ENCODE measurements around the gene KCNMA1.

KCNMA1 gene

DNA sequence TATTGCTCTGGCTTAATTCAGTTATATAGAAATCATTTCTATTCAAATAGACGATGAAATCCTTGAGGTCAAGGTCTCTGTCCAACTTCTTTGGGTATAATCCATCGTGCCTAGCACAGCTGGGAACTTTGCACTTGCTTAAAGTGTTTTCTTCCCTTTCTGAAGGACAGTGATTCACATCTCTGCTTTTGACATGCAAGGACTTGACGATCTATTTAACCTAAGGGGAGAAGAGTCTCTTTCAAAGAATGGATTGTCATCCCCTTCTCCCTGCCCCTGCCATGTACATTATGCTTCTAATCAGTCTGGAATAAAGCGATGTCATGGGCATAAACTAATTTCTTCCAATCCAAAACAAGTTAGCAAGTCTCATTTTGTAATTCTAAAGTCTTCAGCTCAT lies 488.6 kb downstream of the KCNMA1 start:
- no peaks in the 10 kb centered on the region for H3K36me3 ChIP-seq (ENCODE audit: insufficient read depth, low read length)
- H3K9me3 ChIP-seq (replicated peaks; ENCODE audit: low read length): no peaks in the 10 kb centered on the region
- H3K4me1 ChIP-seq (ENCODE audit: control insufficient read depth, insufficient read depth, low read length): peaks cover 23% of the 10 kb centered on the region
- no peak overlapping the region for H3K9ac ChIP-seq (ENCODE audit: low read depth, low read length)
- H3K4me2 ChIP-seq (ENCODE audit: low read length): no peak overlapping the region
- H3K27me3 ChIP-seq (ENCODE audit: control insufficient read depth, insufficient read depth, low read length): no peaks in the 10 kb centered on the region
- no peak overlapping the region for H3K4me3 ChIP-seq (ENCODE audit: low read length)

DNA sequence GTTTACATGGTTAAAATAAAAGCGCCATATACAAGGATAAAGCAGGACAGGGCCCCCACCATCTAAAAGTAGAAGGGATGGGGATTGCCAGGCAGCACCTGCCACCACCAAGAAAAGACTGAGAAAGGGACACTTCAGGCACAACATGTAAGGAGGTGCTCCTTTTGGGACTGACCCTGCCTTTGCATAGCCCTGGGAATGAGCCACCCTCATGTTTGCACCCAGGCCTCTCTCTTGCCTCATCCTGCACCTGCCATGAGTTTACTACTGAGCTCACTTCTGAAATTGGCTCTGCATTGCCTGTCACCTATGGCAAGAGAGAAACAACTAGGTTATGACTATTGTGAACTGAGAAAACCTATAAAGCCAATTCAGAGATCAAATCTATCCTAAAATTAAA lies 489.7 kb downstream of the KCNMA1 start:
- no peaks in the 10 kb centered on the region for H3K9me3 ChIP-seq (replicated peaks; ENCODE audit: low read length)
- no peaks in the 10 kb centered on the region for H3K36me3 ChIP-seq (ENCODE audit: insufficient read depth, low read length)
- H3K4me1 ChIP-seq (ENCODE audit: control insufficient read depth, insufficient read depth, low read length): peaks cover 23% of the 10 kb centered on the region
- no peak overlapping the region for H3K4me3 ChIP-seq (ENCODE audit: low read length)
- H3K9ac ChIP-seq (ENCODE audit: low read depth, low read length): no peak overlapping the region
- H3K27me3 ChIP-seq (ENCODE audit: control insufficient read depth, insufficient read depth, low read length): no peaks in the 10 kb centered on the region
- H3K4me2 ChIP-seq (ENCODE audit: low read length): no peak overlapping the region

DNA sequence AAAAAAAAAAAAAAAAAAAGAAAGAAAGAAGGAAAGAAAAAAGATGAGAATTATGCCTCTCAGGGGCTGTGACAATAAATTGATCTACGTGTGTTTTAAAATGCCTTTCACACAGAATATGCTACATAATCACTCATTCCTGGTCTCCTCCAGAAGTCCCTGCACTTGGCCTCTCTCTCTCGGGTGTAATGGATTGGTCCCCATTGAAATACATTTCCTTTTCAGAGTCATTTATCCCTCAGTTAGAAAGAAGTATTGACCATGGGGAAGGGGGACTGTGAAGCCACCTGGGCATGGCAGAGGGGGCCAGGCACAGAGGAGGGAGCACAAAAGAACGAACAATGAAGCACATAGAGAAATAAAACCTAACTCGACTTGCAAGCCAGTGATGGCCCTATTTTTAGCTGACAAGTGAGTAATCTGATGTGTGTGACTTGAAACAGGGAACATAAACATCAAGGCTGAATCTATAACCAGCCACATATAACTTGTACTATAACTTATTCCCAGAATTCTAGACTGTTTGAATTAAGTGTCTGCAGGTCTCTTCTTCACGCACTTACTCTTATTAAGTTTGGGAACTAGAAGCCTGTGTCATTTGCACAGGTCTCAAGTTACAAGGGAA lies 490.8 kb downstream of the KCNMA1 start:
- H3K9me3 ChIP-seq (replicated peaks; ENCODE audit: low read length): no peaks in the 10 kb centered on the region
- H3K4me3 ChIP-seq (ENCODE audit: low read length): no peak overlapping the region
- H3K27me3 ChIP-seq (ENCODE audit: control insufficient read depth, insufficient read depth, low read length): no peaks in the 10 kb centered on the region
- peaks cover 23% of the 10 kb centered on the region for H3K4me1 ChIP-seq (ENCODE audit: control insufficient read depth, insufficient read depth, low read length)
- no peaks in the 10 kb centered on the region for H3K36me3 ChIP-seq (ENCODE audit: insufficient read depth, low read length)
- no peak overlapping the region for H3K9ac ChIP-seq (ENCODE audit: low read depth, low read length)
- no peak overlapping the region for H3K4me2 ChIP-seq (ENCODE audit: low read length)

DNA sequence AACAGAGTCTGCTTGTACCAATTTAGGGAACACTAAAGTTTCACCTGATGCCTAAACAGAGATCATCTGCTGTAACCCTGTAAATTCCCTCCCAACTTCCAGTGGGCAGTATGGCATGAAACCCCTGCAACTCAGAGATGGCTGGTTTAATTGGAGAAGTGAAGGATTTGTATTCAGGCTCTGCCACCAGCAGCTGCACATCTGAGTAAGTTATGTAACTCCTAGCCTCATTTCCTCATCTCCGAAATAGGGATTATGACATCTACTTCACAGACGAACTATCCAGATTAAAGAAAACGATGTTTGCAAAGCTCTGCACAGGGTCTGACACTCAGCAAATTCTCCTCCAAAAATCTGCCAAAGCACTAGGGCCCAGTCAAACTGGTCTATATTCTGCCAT lies 493.0 kb downstream of the KCNMA1 start:
- Histone ChIP-seq H3K4me2 (ENCODE audit: low read length) (no peak overlapping the region), H3K4me3 (ENCODE audit: low read length) (no peak overlapping the region), H3K9me3 (replicated peaks; ENCODE audit: low read length) (no peaks in the 10 kb centered on the region), H3K36me3 (ENCODE audit: insufficient read depth, low read length) (no peaks in the 10 kb centered on the region), H3K9ac (ENCODE audit: low read depth, low read length) (no peak overlapping the region), H3K27me3 (ENCODE audit: control insufficient read depth, insufficient read depth, low read length) (no peaks in the 10 kb centered on the region), H3K4me1 (ENCODE audit: control insufficient read depth, insufficient read depth, low read length) (peaks cover 12% of the 10 kb centered on the region)

DNA sequence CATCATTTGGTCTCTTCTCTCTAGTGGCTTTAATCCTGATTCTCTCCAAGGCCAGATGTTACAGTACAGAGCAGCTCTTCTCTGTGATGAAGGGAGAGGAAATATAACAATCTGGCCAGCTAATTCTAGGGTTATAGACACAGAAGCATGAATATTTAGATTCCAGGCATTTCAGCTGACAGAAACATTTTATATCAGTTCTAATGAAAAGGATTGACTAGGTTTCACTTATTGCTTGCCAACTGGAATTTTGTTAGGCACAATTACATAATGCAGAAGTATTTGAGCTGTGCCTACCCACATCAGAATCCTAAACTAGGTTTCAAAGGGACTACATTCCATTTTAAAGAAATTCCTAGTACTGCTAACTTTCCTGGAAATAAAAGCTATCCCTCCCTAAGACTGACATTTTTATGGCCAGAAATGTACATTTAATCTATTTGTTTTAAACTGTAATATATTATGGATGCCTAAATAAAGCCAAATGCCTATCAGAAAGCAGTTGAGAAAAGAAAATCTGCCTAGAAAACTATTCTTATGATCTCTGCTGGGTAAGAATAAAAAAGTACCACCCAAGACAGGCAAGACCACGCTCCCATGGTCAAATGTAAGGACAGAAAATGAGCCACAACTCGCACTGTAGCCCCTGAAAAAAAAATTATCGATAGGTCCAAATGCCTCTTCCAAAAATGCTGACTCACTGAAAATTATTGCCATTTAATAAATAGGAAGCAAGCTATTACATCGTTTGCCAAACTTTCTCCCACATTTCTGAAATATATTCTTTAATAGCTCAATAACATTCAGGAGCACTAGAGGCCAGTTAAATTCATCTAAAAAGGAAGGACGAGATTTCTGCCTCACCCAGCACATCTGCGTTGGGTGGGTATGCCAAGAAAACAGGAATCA lies 498.1 kb downstream of the KCNMA1 start:
- H3K9ac ChIP-seq (ENCODE audit: low read depth, low read length): no peak overlapping the region
- H3K36me3 ChIP-seq (ENCODE audit: insufficient read depth, low read length): no peaks in the 10 kb centered on the region
- no peaks in the 10 kb centered on the region for H3K9me3 ChIP-seq (replicated peaks; ENCODE audit: low read length)
- H3K4me1 ChIP-seq (ENCODE audit: control insufficient read depth, insufficient read depth, low read length): no peaks in the 10 kb centered on the region
- no peak overlapping the region for H3K4me3 ChIP-seq (ENCODE audit: low read length)
- H3K4me2 ChIP-seq (ENCODE audit: low read length): no peak overlapping the region
- H3K27me3 ChIP-seq (ENCODE audit: control insufficient read depth, insufficient read depth, low read length): no peaks in the 10 kb centered on the region

DNA sequence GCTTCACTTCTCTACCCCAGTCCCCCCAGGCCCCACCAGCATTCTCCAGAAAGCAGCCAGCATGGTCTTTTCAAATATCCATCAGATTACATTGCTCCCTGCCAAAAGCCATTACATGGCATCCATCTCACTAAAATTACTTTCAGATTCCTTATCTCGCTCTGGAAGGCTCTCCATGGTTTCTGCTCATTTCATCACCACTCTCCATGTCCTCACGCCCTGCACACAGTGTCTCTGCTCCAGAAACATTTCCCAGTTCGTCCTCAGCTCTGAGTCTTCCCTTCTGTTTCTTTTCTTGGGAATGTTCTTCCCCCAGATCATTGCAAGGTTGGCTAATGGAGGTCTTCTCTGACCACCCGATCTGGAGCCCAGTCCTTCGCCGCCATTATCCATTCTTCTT lies 499.1 kb downstream of the KCNMA1 start:
- Histone ChIP-seq H3K36me3 (ENCODE audit: insufficient read depth, low read length) (no peaks in the 10 kb centered on the region), H3K9ac (ENCODE audit: low read depth, low read length) (no peak overlapping the region), H3K4me3 (ENCODE audit: low read length) (no peak overlapping the region), H3K27me3 (ENCODE audit: control insufficient read depth, insufficient read depth, low read length) (no peaks in the 10 kb centered on the region), H3K9me3 (replicated peaks; ENCODE audit: low read length) (no peaks in the 10 kb centered on the region), H3K4me1 (ENCODE audit: control insufficient read depth, insufficient read depth, low read length) (no peaks in the 10 kb centered on the region), H3K4me2 (ENCODE audit: low read length) (no peak overlapping the region)

DNA sequence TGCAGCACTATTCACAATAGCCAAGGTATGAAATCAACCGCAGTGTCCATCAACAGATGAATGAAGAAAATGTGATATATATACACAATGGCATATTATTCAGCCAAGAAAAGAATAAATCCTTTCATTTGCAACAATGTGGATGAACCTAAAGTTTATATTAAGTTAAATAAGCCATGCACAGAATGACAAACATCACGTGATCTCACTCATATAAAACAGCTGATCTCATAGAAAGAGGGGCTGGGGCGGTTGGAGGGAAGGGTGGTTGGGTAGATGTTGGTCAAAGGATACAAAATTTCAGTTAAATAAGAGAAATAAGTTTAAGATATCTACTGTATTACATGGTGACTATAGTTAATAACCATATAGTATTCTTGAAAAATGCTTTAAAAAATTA lies 502.1 kb downstream of the KCNMA1 start:
- Histone ChIP-seq H3K9me3 (replicated peaks; ENCODE audit: low read length) (no peaks in the 10 kb centered on the region), H3K4me1 (ENCODE audit: control insufficient read depth, insufficient read depth, low read length) (peaks cover 6% of the 10 kb centered on the region), H3K9ac (ENCODE audit: low read depth, low read length) (no peak overlapping the region), H3K27me3 (ENCODE audit: control insufficient read depth, insufficient read depth, low read length) (no peaks in the 10 kb centered on the region), H3K4me2 (ENCODE audit: low read length) (no peak overlapping the region), H3K36me3 (ENCODE audit: insufficient read depth, low read length) (no peaks in the 10 kb centered on the region), H3K4me3 (ENCODE audit: low read length) (no peak overlapping the region)

DNA sequence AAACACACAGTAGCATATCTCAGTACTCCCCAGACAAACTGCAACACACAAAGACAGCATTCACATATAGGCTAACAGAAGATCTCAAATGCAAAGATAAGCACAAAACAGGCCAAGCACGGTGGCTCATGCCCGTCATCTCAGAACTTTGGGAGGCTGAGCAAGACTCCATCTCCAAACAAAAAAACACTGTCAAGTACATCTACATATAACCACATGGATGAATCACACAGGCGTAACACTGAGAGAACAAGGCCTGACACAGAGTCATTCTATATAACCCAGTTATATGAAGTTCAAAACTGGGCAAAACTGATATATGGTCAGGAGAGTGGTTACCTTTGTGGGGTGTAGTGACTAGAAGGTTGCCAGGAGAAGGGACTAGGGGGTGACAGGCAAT lies 506.4 kb downstream of the KCNMA1 start:
- Histone ChIP-seq H3K9me3 (replicated peaks; ENCODE audit: low read length) (no peaks in the 10 kb centered on the region), H3K4me1 (ENCODE audit: control insufficient read depth, insufficient read depth, low read length) (peaks cover 6% of the 10 kb centered on the region), H3K9ac (ENCODE audit: low read depth, low read length) (no peak overlapping the region), H3K36me3 (ENCODE audit: insufficient read depth, low read length) (no peaks in the 10 kb centered on the region), H3K4me3 (ENCODE audit: low read length) (no peak overlapping the region), H3K27me3 (ENCODE audit: control insufficient read depth, insufficient read depth, low read length) (no peaks in the 10 kb centered on the region), H3K4me2 (ENCODE audit: low read length) (no peak overlapping the region)

DNA sequence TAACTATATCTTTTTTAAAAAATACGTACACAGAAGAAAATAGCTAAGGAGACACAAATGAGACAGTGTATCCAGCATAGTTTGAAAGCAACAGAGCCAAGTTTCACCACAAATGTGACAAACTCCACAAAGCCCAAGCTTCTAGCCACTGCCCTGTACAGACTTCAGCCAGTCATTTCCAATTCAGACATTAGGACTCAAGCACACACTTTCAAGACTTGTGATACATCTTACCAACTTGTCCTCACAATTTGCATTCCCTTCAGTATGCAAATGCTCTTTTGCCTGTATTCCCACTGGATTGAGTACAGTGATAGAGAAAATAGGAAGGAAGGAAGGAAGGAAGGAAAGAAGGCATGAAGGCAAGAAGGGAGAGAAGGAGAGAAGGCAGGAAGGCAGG lies 510.4 kb downstream of the KCNMA1 start:
- Histone ChIP-seq H3K4me3 (ENCODE audit: low read length) (no peak overlapping the region), H3K27me3 (ENCODE audit: control insufficient read depth, insufficient read depth, low read length) (no peaks in the 10 kb centered on the region), H3K4me1 (ENCODE audit: control insufficient read depth, insufficient read depth, low read length) (peaks cover 6% of the 10 kb centered on the region), H3K4me2 (ENCODE audit: low read length) (no peak overlapping the region), H3K9me3 (replicated peaks; ENCODE audit: low read length) (no peaks in the 10 kb centered on the region), H3K9ac (ENCODE audit: low read depth, low read length) (no peak overlapping the region), H3K36me3 (ENCODE audit: insufficient read depth, low read length) (no peaks in the 10 kb centered on the region)

DNA sequence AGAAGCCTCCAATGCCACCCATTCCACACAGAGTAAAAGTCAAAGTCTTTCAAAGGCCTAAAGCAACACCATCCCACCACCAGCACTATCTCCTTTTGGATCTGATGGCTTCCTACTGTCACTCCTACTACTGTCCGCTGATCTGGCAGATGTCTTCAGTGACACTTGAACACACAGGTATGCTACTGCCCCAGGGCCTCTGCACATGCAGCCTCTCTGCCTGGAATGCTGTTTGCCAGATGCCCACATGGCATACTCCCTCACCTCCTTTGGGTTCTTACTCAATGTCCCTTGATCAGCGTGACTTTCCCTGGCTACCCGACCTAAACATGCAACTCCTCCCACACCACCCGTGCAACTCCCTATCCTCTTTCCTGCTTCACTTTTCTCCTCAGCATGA lies 512.4 kb downstream of the KCNMA1 start:
- H3K27me3 ChIP-seq (ENCODE audit: control insufficient read depth, insufficient read depth, low read length): no peaks in the 10 kb centered on the region
- no peaks in the 10 kb centered on the region for H3K4me1 ChIP-seq (ENCODE audit: control insufficient read depth, insufficient read depth, low read length)
- H3K9ac ChIP-seq (ENCODE audit: low read depth, low read length): no peak overlapping the region
- no peaks in the 10 kb centered on the region for H3K36me3 ChIP-seq (ENCODE audit: insufficient read depth, low read length)
- H3K4me3 ChIP-seq (ENCODE audit: low read length): no peak overlapping the region
- H3K4me2 ChIP-seq (ENCODE audit: low read length): no peak overlapping the region
- no peaks in the 10 kb centered on the region for H3K9me3 ChIP-seq (replicated peaks; ENCODE audit: low read length)

DNA sequence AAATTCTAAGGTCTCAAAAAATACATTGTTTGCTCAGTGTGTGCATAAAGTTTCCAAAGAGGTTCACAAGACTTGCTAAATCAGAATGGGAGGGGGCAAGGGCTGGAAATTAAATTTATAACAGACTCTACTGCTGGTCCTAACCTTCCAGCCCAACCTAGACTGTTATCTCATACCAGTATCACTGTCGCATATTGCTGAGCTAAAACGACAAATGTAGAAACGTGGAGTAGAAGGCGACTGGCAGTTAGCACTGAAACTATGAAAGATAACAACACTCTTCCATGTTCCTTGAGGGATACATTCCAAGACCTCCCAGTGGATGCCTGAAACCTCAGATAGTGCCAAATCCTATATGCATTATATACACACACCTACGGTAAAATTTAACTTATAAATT lies 514.3 kb downstream of the KCNMA1 start:
- no peaks in the 10 kb centered on the region for H3K9me3 ChIP-seq (replicated peaks; ENCODE audit: low read length)
- no peak overlapping the region for H3K9ac ChIP-seq (ENCODE audit: low read depth, low read length)
- H3K36me3 ChIP-seq (ENCODE audit: insufficient read depth, low read length): no peaks in the 10 kb centered on the region
- H3K4me2 ChIP-seq (ENCODE audit: low read length): no peak overlapping the region
- no peak overlapping the region for H3K4me3 ChIP-seq (ENCODE audit: low read length)
- H3K4me1 ChIP-seq (ENCODE audit: control insufficient read depth, insufficient read depth, low read length): no peaks in the 10 kb centered on the region
- no peaks in the 10 kb centered on the region for H3K27me3 ChIP-seq (ENCODE audit: control insufficient read depth, insufficient read depth, low read length)

DNA sequence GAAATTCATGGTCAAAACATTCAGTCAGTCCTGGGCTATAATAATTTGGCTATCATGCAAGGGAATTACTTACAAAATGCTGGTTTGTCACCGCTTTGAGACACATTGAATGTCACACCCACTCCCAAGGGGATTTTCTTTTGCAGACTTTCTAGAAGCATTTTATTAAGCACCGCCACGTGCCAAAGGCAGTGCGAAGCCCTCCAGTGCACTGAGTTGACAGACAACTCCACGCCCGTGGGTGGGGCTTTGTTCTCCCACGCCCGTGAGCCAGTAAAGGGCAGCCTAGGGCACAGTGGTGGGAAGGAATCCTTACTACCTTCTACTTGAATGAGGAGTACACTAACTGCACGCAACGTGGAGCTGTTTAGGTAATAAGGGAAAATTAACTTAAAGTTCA lies 515.8 kb downstream of the KCNMA1 start:
- Histone ChIP-seq H3K9me3 (replicated peaks; ENCODE audit: low read length) (no peaks in the 10 kb centered on the region), H3K4me1 (ENCODE audit: control insufficient read depth, insufficient read depth, low read length) (no peaks in the 10 kb centered on the region), H3K36me3 (ENCODE audit: insufficient read depth, low read length) (no peaks in the 10 kb centered on the region), H3K4me2 (ENCODE audit: low read length) (no peak overlapping the region), H3K9ac (ENCODE audit: low read depth, low read length) (no peak overlapping the region), H3K27me3 (ENCODE audit: control insufficient read depth, insufficient read depth, low read length) (no peaks in the 10 kb centered on the region), H3K4me3 (ENCODE audit: low read length) (no peak overlapping the region)

Data from skeletal muscle satellite cell (primary cell).